NCI-H2196 (cell line): ENCODE data around the gene VPS50.

Source experiments
- DNase-seq: peaks from one replicate; lab custom pipeline; 2025; ENCODE audit not compliant: unreplicated experiment; lab: John Stamatoyannopoulos, UW

VPS50 gene

DNA sequence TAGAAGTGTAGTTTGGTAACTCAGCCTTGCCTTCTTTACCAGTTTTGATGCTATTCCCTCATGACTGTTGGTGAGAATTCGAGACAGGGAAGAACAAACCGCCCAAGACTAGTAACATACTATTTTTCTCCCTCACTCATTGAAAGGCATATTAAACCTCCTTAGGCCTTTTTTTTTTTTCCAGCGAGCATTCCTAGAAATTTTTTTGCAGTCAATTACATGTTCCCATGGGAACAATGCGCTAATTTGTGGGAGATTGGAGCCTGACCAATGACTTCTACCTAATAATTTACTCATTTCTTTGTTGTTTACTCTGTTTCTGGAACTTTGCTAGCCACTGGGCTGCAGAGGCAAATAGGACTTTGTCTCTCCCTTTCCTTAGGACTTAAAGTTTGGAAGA, 6.0 kb downstream of the VPS50 start:
- no peak for DNase-seq

DNA sequence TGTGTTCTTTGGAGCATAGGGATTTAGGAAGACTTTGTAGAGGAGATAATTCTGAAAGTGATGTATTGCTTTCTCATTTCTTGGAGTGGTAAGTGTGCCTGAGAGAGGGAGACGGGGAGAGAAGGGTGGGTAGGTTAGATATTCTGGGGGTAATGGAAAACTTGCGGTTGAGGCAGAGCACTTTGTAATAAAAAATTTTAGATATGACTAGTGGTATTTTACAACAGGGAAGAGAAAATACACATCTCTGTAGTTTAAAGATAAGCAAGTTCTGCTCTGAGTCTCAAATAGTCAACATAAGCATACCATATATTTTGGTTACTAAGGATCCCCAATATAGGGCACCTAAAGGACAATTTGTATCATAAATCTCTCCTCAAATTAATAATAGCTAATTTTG, 6.6 kb downstream of the VPS50 start:
- DNase-seq = no peak

DNA sequence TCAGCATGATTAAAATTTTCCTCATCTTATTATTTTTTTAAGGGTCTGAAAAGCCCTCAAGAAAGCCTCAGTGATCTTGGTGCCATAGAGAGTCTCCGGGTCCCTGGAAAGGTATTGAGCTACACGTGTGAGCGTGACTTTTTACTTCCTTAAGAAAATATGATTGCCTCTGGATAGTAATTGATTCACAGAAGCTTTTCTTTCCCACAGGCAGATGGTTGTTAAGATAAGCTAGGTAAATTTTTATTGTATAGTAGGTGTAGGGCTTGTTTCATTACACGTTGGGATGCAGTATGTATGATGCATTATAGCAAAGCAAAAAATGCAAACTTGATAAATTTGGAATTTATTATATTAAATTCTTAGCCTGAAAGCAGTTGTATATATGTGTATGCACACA, 7.7 kb downstream of the VPS50 start:
- DNase-seq = no peak

DNA sequence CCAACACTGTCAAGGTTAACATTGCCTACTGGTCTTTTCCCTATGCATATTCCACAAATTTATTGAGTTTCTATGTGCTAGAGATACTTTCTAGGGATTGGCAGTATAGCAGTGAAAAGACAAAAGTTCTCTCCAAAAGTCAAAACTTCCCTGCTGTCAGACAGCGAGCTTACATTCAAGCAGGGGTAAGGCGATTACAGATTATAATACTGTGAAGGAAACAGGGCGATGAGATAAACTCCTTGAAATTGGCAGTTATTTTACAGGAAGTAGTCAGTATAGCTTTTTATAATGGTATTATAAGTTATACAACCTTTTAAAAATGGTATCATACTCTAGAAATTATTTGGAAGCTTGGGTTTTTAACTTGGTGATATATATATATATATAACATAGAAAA, 9.9 kb downstream of the VPS50 start:
- DNase-seq = no peak

DNA sequence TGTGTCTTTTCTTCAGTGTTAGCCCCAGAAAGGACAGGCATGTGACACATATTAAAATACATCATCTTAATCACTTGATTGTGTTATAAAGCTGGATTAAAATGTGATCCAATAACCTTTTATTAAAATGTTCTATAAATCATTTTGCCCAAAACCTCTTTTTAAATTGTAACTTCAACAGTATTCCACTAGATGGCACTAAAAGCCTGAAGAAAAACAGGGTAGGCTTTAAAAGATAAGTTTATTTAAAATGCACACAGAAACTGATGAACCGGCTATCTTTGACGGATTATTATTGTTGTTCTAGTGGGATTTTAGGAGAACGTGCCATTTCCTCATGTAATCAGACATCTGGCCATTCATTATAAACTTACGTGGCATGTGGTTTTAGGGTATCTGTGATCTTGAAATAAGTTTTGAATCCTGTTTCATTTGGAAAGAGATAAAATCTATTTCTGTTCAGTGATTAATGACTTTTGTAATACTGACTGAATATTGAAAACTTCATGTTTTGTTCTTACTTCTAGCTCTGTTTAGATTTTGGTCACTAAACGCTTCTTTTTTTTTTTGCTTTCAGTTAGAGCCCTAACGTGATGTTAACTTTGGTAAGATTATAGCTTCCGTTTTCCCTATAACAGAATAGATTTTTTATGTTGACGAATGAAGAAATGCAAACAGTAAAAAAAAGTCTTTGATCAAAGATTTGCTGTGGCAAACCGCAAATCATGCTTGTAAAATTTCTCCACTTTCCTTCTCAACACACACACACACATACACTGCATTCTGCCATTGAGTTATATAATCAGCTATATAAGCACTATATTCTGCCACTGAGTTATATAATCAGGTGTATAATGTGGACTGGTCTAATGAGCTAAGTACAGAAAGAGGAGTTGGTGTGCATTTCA, 13.6 kb downstream of the VPS50 start:
- DNase-seq = peak; percentile 32

DNA sequence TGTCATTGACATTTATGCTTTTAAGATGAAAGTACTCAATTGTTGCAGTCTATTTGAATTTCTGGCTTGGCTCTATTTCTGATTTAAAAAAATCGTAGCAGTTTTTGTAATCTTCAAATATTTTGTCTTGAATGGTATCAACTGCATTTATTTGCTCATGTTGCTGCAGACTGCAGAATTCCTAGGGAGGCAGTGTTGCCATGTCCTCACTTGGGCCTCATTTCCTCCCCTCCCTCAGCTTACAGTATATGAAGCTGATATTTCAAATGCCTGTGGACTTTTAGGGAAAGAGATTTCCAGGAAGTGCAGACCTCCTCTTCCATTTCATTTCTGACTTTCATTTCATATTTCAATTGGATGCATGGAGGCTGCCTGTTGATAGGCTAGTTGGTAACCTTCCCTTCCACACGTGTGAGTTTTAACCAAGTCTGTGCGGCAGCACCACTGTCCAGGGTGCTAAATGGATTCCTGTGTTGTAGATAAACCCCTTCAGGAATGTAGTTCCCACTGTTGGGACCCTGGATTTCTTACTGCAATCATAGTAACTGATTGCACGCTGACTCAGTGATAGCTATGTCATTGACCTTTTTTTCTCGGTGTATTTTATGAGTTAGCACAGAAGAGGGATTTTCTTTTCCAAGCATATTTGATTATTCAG, 17.5 kb downstream of the VPS50 start:
- no peak for DNase-seq

DNA sequence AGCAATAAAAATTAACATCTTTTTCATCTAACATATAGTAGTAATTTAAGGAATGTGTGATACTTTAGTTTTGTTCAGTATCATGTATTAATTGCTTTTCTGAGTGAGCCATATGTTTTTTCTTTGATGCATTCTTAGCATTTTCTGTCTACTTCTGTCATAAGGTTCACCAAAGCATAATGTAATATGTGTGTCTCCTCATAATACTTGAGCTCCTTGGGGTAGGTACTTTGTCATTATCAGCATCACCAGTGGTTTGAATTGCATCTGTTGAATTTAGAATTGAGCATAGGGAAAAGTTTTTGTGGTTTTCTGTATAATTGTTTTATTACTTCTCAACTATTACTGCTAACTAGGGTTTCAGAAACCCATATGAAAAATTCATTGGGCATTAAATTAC, 26.5 kb downstream of the VPS50 start:
- DNase-seq = no peak

DNA sequence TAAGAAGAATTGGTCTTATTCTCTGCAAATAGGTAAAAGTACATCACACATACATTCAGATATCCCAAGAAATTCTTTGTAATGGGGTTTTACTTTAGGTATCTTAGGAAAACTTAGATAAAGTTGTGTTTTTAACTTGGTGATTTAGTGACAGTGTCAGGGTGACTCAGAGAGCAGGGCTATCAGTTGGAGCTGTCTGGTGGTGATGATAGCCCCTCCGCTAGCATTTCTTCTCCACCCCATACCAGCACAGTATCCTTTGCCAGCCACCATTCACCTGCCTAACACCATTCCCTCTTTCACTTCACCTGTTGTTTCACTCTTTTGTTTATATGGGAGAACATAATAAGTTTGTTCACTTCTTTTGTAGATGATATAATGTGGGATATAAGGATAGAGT, 30.4 kb downstream of the VPS50 start:
- no peak for DNase-seq

DNA sequence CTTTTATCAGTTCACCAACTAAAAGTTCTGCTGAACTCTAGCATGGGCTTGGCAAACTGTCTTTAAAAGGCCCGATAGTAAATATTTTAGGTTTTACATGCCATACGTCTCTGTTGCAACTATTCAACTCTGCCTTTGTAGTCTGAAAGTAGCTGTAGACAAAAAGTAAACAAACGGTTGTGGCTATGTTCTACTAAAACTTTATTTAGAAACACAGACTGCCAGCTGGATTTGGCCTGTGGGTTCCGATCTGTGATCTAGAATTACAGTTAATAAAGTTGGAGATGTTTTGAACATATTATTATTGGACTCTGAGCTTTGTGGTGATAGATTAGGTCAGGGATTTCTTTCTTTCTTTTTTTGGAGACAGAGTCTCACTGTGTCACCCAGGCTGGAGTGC, 33.1 kb downstream of the VPS50 start:
- no peak for DNase-seq

DNA sequence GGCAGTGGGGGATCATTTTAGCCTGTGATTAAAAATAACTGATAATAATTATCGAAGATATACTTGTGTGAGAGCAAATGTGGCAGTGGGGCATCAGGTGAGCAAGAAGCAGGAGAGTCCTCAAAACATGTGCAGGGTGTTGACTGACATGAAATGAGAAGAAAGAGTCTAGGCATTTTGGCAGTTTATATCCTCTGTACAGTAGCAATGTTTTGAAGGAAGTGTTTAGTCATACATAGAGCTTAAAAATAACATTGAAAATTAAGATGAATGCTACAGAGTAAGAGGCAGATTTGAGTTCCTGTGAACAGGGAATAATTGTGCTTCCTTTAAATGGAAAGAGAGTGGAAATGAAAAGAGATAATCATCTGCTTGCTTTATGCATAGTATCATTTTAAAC, 47.4 kb downstream of the VPS50 start:
- DNase-seq = no peak

DNA sequence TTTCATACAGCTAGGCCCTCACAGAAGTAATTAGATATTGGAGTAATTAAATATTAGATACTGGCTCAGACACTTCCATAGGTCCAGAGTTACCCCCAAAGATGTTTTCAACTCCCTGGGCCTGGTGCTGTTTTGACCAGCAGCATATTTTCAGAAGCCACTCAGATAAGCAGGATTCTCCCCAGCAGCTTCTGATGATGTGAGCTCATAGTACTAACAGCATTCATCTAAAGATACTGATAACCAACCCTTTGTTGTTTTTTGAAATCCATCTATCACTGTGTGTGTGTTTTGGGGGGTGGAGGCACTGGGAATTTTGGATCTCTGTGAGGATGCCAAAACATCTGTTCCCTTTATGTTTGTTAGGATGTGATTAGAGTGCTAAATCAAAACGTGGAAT, 52.7 kb downstream of the VPS50 start:
- no peak for DNase-seq

DNA sequence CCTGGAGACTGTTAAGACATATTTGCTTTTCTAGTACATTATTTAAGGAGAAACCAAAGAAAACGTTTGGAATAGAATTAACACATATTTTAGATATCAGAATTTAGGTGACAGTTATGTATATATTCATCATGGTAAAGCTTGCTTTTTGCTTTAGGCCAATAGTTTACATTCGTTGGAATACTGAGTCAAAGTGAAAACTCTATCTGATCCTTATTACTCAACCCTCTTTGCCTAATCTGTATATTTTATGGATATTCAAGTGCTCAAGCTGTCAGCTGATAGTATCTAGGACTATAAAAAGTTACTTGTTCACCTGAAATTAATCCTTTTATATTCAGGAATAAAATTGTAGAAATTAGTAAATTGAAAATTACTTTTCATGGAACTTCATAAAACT, 61.1 kb downstream of the VPS50 start:
- DNase-seq = no peak

DNA sequence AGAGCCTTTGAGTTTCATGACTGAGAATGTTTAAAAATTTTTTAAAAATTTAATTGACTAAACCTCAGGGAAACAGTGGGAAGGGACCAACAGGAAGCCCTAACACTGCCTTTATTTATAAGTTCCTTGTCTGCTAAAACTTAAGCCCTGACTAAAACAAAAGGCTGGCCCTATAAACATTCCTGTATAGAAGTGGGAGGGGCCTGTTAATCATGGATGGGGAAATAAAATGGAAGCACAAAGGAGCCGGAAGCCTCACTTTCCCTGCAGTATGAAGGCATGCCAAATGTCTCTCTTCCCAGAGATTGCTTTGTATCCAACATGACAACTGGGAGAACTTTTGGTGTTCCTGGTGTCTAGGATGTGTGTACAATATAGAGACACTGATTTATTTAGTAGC, 66.0 kb downstream of the VPS50 start:
- no peak for DNase-seq

DNA sequence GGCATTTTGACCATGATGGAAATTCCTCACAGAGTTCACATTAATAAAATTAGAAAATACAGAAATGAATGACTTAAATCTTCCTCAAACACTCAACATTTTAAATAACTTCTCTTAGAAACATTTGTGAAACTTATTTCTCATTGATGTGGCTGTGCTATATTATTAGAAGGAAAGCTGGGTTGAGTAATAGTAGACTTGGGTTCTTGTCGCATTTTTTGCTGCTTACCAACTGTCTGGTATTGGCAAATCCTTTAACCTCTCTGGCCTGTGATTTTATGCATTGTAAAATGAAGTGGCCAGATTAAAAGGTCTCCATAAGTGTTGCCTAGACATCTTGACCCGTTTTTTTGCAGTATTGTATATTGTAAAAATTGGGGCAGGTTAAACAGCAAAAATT, 66.5 kb downstream of the VPS50 start:
- DNase-seq = no peak

DNA sequence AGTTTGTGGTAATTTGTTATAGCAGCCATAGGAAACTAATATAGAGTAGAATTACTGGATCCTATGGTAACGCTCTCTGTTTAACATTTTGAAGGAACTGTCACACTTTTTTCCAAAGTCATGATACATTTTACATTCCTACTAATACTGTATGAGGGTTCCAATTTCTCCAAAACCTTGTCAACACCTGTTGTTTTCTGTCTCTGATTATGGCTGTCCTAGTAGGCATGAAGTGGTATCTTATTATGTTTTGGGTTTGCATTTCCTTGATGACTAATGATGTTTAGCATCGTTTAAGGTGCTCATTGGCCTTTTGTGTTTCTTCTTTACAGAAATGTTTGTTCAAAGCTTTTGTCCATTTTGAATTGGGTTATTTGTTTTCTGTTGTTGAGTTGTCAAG, 69.6 kb downstream of the VPS50 start:
- DNase-seq = no peak

DNA sequence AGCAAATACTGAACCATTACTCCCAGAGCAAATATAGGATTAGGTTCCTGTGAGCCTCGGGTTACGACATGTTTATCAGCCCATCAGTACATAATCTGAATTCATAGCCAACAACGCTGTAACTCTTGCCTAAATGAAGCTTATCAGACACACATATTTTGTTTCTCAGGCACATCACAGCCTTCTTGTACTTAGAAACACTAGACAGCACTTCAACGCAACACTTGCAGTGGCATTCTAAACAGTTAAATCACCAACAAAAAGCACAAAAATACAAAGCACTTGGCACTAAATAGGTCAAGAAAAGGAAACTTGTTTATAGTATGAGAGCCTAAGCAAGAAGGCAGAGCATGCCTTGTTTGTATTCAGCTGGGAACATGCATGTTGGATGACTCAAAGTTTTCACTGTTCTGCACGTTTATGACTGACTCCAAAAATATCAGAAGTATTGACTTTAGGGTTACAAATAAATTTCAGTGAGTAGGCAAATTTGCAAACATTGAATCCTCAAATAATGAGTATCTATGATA, 75.0 kb downstream of the VPS50 start:
- DNase-seq = no peak

DNA sequence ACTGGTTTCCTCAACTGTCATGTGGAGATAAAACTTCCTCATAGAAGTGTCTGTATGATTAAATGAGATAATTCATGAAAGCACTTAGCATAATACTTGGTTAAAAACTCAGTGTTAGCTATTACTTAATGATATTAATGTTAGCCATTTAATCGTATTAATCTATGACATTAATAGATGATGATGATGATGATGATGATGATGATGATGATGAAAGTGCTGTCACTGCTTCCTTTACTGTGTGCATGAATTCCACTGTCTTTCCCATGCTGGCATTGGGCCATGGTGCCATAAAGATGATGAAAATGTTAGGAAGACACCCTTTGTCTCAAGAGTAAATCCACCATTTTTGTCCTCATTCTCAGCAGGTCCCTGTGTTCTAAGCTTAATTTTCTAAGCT, 75.8 kb downstream of the VPS50 start:
- no peak for DNase-seq

DNA sequence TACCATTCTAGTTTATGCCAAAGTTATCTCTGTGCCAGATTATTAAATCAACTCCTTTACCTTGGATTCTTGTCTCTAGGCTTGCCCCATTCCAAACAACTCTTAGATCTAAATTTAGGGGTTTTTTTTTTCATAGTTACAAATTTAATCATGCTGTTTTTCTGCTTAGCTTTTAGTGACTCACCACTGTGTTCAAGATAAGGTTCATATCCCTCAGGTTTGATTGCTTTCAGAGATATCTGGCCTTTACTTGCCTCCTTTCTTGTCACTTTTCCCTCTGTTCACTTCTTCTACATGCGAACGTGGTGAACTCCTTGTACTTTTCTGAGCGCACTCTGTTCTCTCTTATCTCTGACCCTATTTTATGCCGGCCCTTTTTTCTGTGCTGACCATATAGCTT, 78.2 kb downstream of the VPS50 start:
- DNase-seq = no peak

DNA sequence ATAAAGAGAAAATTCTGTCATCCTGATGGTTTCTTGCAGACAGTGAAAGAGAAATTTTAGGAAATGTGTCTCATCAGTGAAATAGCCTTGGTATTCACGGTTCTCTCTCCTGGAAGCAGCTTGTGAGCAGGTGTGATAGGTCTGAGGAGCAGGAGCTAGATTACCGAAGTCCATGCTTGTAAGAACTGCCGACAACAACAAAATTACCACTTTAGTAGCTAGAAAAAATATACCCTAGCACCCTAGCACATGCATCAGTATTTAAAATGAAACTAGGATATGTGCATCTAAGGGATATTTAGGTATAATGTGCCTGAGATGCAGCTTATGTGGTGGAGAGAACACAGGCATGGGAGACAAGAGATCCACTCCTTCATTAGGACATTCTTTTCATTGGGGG, 82.3 kb downstream of the VPS50 start:
- no peak for DNase-seq

DNA sequence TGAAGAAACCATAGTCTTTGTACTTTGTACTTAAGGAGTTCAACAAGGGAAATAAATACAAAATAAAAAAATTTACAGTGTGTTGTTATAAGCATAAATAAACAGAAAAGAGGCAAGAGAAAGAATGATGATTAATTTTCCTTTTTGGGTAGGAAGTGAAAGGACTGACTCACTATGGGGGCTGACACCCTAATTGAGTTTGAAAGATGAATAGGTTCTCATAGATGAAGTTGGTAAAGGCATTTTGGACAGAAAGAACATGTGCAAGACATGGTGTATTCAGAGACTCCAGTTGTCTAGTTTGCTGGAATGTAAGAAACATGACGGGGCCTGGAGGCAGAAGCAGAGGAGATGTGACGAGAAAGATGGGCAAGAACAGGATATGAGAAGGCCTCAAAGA, 83.7 kb downstream of the VPS50 start:
- DNase-seq = no peak

DNA sequence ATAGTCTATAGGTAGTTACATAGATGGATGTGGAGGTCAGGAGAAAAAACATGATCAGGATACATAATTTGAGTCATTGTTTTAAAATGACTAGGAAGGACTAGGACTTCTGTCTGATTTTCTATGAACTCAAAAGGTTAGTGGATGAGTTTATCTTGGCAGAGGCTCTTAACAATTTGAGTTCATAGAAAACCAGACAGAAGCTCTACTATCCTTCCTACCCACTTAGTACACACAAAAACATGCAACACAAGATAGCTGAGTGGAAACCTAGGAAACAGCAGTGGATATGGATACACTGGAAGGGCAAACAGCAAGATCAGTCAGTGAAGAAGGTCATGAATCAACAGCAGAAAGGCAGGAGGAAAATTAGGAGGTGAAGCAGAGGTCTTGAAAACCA, 84.6 kb downstream of the VPS50 start:
- DNase-seq = no peak

DNA sequence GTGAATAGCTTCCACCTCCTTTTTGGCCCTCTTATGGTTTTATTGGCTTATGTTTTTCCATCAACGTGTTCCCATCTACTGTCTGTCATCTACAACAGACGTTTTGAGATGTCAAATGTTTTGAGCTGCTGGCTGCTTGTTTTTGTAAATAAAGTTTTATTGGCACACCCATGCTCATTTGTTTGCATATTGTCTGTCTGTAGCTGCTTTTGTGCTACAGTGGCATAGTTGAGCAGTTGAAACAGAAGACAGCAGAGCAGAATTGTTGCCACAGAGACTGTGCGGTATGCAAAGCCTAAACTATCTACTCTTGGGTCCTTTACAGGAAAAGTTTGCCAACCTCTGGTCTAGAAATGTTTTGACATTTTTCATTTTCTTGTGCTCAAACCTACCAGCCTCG, 88.7 kb downstream of the VPS50 start:
- DNase-seq = no peak
